HepG2 (cell line): Measurements from ENCODE around the gene RAX.

Source experiments
- ASH2L ChIP-seq: fragments of 300-600, 200-600 bp; sonication (generic); IDR thresholded peaks from 2 replicates; pipeline ENCODE4 v1.7.0; 2017; ENCODE audit warnings: low read depth, mild to moderate bottlenecking, moderate library complexity, mixed read lengths, low read length; ENCODE audit not compliant: insufficient read length
- BCL6 ChIP-seq: IDR thresholded peaks from 2 replicates; pipeline ENCODE4 v1.6.1; 2016; ENCODE audit warnings: missing genetic modification reagents, missing compliant biosample characterization
- CTCF ChIP-seq: sonication (generic); formaldehyde crosslinking; IDR thresholded peaks from 2 replicates; pipeline ENCODE4 v1.5.0; 2020; ENCODE audit warnings: mild to moderate bottlenecking, missing genetic modification reagents, moderate library complexity
- ETS1 ChIP-seq: sonication (generic); formaldehyde crosslinking; IDR thresholded peaks from 2 replicates; pipeline ENCODE4 v1.4.0; 2020; ENCODE audit warnings: missing genetic modification reagents
- HINFP ChIP-seq: sonication (generic); formaldehyde crosslinking; IDR thresholded peaks from 2 replicates; pipeline ENCODE4 v1.4.0; 2020; ENCODE audit warnings: low read depth, mild to moderate bottlenecking, missing genetic modification reagents
- PAXIP1 ChIP-seq: sonication (generic); formaldehyde crosslinking; conservative IDR thresholded peaks from 2 replicates; pipeline ENCODE4 v1.4.0; 2020; ENCODE audit warnings: mild to moderate bottlenecking, missing genetic modification reagents, moderate library complexity
- PRDM15 ChIP-seq: sonication (generic); formaldehyde crosslinking; IDR thresholded peaks from 2 replicates; pipeline ENCODE4 v1.4.0; 2020; ENCODE audit warnings: missing genetic modification reagents
- RAD21 ChIP-seq: fragments of 450-650 bp; formaldehyde crosslinking; IDR thresholded peaks from 2 replicates; pipeline ENCODE4 v1.5.0; 2020; ENCODE audit warnings: mild to moderate bottlenecking
- RFX3 ChIP-seq: IDR thresholded peaks from 2 replicates; pipeline ENCODE4 v1.6.1; 2016; ENCODE audit warnings: missing biosample characterization, missing genetic modification reagents
- TARDBP ChIP-seq: sonication (generic); formaldehyde crosslinking; IDR thresholded peaks from 2 replicates; pipeline ENCODE4 v1.8.0; 2022; ENCODE audit warnings: mild to moderate bottlenecking, missing genetic modification reagents
- USF2 ChIP-seq, 2 experiments: sonication (generic) in 1 of 2; formaldehyde crosslinking in 1 of 2; IDR thresholded peaks; 2 replicates each; pipeline versions ENCODE4 v1.5.1 to v1.6.1; 2011 to 2020; ENCODE audit warnings: borderline replicate concordance in 1 of 2, low read depth in 1 of 2, low read length in 1 of 2, mild to moderate bottlenecking in 1 of 2, missing genetic modification reagents in 1 of 2, moderate library complexity in 1 of 2
- ZBTB38 ChIP-seq: sonication (generic); formaldehyde crosslinking; IDR thresholded peaks from 2 replicates; pipeline ENCODE4 v1.5.1; 2020; ENCODE audit warnings: mild to moderate bottlenecking, missing genetic modification reagents
- ZNF138 ChIP-seq: sonication (generic); formaldehyde crosslinking; IDR thresholded peaks from 2 replicates; pipeline ENCODE4 v1.5.0; 2020; ENCODE audit warnings: mild to moderate bottlenecking, low read depth, missing genetic modification reagents

GRCh38 chr18:59238385-59238784 lies 34.9 kb downstream of the RAX start:
- no peak for TF ChIP-seq USF2 (IDR thresholded peaks at IDR 0.05; ENCODE audit: low read depth, low read length)
- TF ChIP-seq USF2 (CRISPR knock-in tag; IDR thresholded peaks at IDR 0.05; ENCODE audit: borderline replicate concordance) = no peak
- TF ChIP-seq RAD21 (CRISPR knock-in tag) = no peak
- no peak for TF ChIP-seq BCL6 (CRISPR knock-in tag)
- TF ChIP-seq ASH2L = no peak
- TF ChIP-seq PRDM15 (CRISPR knock-in tag) = no peak
- no peak for TF ChIP-seq HINFP (CRISPR knock-in tag)
- no peak for TF ChIP-seq TARDBP (CRISPR knock-in tag)
- TF ChIP-seq CTCF (CRISPR knock-in tag) = no peak
- TF ChIP-seq ZNF138 = no peak
- TF ChIP-seq PAXIP1 = no peak
- TF ChIP-seq ZBTB38 (CRISPR knock-in tag) = no peak
- TF ChIP-seq ETS1 (CRISPR knock-in tag) = no peak
- TF ChIP-seq RFX3 (CRISPR knock-in tag) = no peak
